Skin epidermis (tissue), 12 donors: ENCODE data around the gene VAPB.
"Not testable (repeated sequence)": the region's sequence is repeated elsewhere in the genome, so short reads cannot be mapped to it uniquely, and the experiment has no call there.

Experiments
- H3K27ac ChIP-seq, 21 experiments: fragments of 200-600 bp; sonication (generic) in 11 of 21; one replicate each; pipeline ENCODE4 v1.5.0; 2020; ENCODE audit warnings: mild to moderate bottlenecking in 3 of 21, inconsistent platforms in 2 of 21, moderate library complexity in 2 of 21
- H3K4me3 ChIP-seq, 7 experiments: fragments of 200-600 bp; sonication (generic) in 2 of 7; one replicate each; pipeline ENCODE4 v1.5.0; 2020; ENCODE audit warnings: inconsistent platforms in 2 of 7, mild to moderate bottlenecking in 2 of 7, moderate library complexity in 1 of 7

Gene VAPB, protein sequence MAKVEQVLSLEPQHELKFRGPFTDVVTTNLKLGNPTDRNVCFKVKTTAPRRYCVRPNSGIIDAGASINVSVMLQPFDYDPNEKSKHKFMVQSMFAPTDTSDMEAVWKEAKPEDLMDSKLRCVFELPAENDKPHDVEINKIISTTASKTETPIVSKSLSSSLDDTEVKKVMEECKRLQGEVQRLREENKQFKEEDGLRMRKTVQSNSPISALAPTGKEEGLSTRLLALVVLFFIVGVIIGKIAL

DNA sequence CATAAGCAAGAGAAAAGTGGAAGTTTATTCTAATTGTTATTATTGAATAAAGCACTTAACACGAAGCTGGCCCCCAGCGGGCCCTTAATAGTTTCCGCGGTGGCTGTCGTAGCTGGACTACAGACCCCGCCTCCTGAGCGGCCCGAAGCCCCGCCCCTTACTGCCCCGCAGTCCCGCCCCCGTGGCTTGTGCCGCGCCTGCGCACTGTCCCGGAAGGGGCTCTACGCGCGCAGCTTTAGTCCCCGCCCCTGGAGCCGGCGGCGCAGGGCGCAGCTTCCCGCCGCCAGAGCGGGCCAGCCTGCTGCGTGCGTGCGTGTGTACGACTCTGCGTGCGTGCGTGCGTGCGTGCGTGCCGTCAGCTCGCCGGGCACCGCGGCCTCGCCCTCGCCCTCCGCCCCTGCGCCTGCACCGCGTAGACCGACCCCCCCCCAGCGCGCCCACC, at the start of gene VAPB:
Gene VAPB, plus strand, starts transcription at position 348 of the 442 bp plus-strand sequence. CDS start 231 bp downstream, outside the sequence.
- peak within 1 kb of the TSS; percentile 88 to 99 (median 96) for H3K27ac ChIP-seq
- peak within 1 kb of the TSS; percentile 75 to 94 (median 85) for H3K4me3 ChIP-seq

DNA sequence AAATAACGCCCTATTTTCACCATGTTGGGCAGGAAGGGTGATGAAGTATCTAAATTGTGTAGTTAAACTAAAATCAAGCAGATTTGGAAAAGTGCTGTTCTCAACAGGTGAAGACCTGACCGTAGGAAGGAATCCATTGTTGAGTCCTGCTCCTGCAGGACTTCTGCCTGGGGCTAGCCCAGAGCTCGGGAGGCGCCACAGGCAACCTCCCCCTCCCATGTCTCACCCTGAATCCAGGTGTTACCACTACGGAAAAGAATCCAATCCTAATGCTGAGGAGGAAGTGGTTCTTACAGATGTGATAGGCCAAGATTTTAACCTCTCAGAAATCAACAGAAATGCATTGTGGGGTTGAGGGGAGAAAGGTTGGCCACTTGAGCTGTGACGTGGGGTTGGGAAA, 49.3 kb upstream of the VAPB start:
- Histone ChIP-seq H3K27ac (no peak overlapping the region), H3K4me3 (no peak overlapping the region)

DNA sequence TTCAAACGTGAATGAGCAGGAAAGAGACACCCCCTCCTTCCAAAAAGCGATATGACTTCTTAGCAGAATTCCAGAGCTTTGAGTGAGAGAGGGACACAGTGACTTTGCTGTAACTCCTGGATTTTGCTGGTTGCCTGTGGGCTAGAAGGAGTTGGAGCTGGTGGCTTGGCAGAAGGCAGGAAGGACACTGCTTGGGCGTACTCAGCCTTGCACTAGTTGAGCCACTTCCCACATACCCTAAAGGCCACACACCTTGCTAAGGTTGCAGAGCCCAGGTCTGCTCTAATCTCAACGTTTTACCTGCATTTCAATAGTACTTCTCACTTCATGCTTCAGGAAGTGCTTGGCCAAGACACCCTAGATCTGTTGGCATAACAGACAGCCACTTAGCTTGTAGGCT, 48.9 kb upstream of the VAPB start:
- H3K27ac ChIP-seq, result no peak overlapping the region
- H3K4me3 ChIP-seq, result no peak overlapping the region

DNA sequence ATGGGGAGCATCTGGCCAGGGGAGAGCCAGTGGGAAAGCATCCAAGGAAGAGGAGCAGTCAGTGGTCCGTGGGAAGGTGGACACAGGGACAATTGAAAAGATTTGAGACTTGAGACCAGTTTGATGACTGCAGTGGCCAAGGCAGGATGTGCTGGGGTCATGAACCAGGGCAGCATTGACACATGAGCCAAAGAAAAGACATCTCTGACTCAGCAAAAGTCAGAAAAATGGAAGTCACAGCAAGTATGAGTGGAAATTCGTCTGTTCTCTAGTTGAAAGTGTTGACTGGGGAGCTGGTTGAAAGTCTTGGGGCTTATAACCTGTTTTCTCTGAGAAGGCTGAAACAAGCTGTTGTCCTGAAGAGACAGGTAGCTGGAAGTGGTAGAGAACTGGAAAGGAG, 48.2 kb upstream of the VAPB start:
- no peak overlapping the region for H3K27ac ChIP-seq
- H3K4me3 ChIP-seq, result no peak overlapping the region

DNA sequence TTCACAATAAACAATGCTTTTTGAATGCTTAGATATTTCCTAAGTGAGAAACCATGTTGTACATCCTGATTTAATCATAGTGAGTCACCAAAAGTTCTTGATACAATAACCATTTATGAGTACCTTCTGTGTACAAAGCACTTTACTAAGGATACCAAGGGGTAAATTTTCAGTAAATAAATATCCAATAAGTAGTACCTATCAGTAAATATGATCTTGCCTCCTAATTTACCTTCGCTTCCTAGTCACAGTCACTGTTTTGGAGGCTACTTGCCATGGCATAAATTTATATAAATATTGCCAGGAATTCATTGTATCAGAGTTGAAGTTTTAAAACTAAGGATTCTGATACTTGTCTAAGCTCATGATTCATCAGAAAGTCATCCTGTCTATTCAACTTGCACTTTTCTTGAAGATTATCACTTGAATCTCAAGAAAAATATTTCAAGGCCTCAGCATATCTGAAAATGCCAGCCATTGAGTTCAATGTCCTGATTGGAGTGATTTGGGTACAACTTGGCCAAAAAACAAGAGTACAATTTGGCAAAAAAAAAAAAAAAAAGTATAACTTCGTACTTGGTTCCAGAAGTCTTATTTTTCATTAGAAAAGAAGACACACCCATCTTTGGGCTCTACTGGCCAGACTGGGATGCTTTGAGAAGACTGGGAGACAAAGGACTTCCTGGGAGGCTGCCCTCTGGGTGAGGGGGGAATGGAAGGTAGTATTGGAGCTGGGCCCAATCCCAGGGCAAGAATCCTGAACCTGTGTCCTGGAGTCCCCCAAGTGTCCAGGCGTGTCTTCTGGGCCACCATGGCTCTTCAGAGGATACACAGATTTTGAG, 46.7 kb upstream of the VAPB start:
- H3K27ac ChIP-seq, result no peak overlapping the region
- no peak overlapping the region for H3K4me3 ChIP-seq

DNA sequence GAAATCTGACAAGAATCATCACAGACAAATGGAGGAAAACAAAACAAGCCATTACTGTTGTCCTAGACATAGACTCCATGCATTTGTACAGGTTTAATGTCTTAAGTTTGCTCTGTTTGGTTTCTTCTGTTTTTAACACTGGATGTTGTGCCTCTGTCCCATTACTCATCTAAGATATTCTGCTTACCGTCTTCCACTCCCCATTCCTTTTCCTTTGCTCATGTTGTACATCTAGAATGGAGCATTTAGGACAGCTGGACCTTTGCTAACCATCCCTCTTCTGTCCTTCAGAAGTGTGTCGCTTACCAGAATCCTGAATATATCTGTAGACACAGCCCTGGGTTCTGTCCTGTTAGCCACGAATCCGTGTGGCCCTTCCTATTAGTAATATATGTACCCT, 44.3 kb upstream of the VAPB start:
- Histone ChIP-seq H3K4me3 (no peak overlapping the region), H3K27ac (no peak overlapping the region)

DNA sequence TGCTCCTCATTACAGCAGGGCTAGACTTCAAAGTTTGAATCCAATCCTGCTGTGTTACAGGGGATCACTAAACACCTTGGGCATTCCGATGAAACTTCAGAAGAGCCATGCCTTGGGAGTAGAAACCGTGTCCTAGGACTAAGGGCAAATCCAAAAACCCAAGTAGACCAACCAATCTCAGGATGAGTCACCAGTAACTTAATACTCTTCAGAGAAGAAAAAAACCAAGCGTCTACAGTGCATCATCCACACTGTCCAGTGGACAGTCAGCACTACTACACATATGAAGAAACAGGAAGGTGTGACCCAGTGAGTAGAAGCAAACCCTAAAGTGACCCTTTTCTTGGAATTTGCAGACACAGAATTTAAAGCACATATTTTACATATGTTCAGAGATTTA, 39.5 kb upstream of the VAPB start:
- Histone ChIP-seq H3K27ac (no peak overlapping the region), H3K4me3 (no peak overlapping the region)

DNA sequence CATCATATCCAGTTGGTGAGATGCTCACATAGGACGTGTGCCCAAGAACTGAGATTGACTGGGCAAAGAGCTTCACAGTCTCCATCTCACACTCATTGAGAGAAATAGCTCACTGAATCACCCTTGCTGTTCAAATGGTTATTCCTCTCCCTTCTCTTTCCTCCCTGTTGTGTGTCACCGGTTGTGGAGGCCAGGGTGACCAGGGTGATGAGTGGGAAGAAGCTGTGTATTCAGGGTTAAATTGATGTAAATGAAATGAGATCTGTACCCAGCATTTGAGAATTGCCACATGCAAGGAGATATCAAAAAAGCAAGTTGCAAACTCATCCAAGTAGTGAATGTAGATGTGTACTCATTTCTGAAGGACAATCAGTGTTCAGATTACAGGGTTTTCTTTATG, 36.6 kb upstream of the VAPB start:
- H3K27ac ChIP-seq, result no peak overlapping the region
- H3K4me3 ChIP-seq, result no peak overlapping the region

DNA sequence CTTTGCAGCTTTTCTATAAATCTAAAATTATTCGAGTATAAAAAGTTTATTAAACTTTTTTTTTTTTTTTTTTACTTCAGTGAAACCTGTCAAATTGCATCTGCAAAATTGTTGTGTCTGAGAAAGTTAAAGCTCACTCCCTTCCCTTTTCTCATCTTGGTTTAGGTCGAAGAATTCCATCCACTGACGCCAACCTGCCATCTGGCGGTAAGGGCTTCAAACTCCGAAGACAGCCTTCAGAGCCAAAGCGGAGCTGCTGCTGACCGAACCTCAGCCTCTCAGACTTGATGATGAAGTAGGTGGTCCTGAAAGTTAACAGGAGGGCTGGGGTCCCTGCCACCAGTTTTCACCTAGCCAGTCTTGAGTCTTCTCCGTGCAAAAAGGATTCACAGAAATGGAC, 29.6 kb upstream of the VAPB start:
- no peak overlapping the region for H3K4me3 ChIP-seq

DNA sequence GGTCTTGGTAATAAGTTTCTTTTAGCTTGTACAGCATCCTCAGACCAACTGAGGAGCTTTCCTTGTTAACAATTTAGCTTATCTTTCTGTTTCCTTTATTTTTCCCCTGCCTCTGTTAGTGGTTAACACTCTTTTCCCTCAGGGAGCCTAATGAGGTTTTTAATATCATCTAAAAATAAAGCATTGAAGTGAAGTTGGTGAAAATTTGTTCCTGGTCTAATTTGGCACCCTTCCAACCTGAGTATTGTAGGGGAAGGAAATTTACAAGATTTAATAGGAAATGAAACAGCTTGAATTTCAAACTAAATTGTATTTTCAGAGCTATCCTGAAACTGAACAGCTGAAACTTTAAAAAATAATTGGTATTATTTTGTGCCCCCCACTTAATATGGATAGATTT, 28.1 kb upstream of the VAPB start:
- Histone ChIP-seq H3K27ac (peak overlapping the region in 4 of 21 experiments; percentile 12 to 30 (median 16)), H3K4me3 (no peak overlapping the region)

More for the DNA sequence above, 29.6 kb upstream of the VAPB start:
- no peak overlapping the region for H3K27ac ChIP-seq

DNA sequence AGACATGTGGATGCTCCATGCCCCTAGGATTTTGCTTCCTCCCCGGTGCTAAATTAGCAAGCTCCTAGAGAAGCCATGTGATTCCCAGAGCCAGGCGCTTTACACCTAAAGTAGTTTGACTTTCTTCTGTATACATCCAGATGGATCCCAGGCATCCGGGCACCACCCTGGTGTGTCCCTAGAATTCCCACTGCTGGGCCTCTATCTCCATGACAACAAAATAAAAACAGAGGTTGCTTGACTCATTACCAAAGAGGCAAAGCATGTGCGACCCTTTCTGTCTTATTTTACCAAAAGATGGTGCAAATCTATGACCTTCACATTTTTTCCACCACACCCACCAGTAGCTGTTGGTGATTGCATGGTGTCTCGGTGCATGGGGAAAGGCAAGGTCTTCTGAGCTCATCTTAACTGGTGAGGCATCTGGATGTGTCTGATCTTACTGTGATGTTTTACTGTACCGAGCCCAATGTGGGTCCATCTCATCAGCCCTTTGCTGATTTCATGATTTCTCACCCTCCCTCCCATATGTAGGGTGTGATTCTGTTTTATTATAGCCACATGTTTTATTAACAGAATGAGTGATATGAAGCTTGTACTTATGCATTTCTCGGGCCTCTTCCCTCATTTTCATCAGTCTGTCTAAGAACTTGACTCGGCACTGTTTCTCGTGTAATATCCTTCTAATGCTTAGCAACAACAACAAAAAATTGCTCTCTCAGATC, 27.4 kb upstream of the VAPB start:
- peak overlapping the region in 4 of 21 experiments; percentile 12 to 30 (median 16) for H3K27ac ChIP-seq
- no peak overlapping the region for H3K4me3 ChIP-seq

DNA sequence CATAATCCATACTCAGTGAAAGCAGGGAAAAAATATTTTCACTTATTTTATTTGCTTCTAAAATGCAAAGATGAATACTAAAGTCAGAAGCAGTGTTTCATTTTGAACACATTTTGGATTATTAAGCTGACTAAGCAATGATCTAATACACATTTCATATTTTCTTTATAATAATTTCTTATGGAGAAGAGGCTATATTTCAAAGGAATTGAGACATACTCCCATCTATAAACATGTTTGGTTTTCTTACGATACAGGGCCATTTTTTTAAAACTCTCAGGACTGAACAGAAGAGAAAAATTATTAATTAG, 26.9 kb upstream of the VAPB start:
- no peak overlapping the region for H3K27ac ChIP-seq
- no peak overlapping the region for H3K4me3 ChIP-seq

DNA sequence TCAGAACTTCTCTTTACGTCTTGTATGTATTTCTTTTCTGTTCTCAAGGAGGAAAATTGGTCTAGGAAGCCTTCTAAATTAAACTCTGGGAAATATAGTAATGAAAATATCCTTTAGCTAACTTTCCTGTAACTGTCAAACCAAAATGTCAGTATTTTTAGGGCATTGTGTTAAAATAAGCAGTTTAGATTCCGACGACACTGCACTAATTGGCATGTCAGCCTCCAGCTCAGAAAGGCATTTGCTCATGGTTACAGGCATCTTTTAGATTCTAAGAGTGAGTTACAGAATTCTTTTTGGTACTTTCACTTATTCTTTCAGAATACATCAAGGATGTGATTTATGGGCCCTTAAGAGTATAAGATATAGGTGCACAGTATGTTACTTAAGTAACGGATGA, 26.1 kb upstream of the VAPB start:
- H3K27ac ChIP-seq, result no peak overlapping the region
- no peak overlapping the region for H3K4me3 ChIP-seq

DNA sequence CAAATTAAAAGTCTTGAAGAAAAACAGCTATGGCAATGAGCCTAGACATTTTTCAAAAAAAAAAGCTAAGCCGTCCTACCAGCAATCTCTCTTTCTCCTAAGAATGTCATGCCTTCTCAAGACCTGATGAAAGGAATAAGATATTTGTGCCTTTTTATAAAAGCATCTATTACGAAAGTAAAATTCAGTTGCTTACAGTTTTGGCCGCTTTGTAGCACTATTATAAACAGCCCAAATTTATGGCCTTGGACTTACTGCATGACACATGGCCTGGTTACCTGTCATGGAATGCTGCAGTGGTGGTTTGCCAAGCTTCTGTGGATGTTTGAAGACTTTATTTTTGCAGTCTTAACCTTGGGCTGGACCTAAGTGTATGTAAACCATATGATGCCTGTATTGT, 22.2 kb upstream of the VAPB start:
- Histone ChIP-seq H3K4me3 (no peak overlapping the region), H3K27ac (no peak overlapping the region)

DNA sequence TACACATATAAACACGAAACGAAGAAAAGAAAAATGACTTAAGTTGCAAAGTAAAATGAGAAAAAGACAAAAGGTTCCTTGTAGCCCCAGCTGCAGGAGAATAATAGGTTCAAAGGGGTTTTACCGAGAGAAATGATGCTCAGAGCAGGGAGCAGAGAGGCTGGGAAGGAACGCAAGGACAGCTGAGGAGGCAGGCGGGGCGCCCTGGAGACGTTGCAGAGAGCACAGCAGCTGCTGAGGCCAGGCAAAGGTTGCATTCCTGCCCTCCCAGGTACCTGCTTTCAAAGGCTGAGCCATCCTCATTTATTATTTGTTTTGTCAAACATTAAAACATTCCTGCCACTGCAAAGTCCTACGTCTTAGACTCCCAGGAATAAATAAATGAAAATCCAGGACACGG, 16.2 kb upstream of the VAPB start:
- H3K27ac ChIP-seq, result no peak overlapping the region
- H3K4me3 ChIP-seq, result no peak overlapping the region

DNA sequence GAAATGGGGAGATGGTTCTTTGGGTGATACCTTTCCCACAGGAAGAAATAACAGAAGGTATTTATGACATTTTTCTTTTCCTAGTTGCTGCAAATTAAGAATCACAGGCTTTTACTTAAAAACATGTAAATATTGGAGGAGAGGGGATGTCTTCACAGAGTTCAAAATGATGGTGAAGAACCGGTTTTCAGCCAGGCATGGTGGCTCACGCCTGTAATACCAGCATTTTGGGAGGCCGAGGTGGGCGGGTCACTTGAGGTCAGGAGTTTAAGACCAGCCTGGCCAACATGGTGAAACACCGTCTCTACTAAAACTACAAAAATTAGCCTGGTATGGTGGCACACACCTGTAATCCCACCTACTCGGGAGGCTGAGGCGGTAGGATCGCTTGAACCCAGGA, 15.7 kb upstream of the VAPB start:
- not testable (repeated sequence) for H3K4me3 ChIP-seq, H3K27ac ChIP-seq

DNA sequence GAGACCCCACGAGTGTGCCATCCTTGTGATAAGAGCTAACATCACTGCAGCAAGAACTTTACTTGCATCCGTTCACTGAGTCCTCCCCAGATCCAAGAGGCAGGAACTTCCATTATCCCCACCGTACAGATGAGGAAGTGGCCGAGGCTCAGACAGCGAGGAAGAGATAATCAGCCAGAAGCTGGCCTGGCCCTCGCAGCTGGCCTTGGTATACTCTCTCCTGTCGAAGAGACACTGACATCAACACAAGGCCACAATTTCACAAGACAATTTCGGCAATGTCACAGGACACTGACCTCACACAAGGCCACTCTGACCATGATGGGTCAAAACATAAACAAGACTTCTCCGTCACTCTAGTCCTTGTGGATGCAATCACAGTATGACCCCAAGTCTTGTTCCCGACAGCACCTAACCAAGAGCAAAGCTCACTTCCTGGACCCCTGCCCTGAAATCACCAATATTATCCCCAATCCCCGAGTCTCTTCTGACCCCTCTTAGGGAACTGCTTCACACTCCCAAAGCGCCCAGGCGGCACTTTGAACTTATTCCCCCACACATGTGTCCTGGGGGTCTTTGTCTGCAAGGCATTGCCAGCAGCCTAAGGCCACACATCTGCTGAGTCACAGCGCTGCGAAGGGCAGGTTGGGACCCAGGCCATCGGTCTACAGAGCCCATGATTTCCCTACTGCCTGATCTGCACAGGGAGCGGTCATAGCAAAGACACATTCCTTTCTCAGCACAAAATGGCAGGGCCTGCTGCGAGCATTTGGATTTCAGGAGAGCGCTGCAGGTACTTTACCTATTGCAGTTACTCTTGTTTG, 14.8 kb upstream of the VAPB start:
- Histone ChIP-seq H3K27ac (no peak overlapping the region), H3K4me3 (no peak overlapping the region)

DNA sequence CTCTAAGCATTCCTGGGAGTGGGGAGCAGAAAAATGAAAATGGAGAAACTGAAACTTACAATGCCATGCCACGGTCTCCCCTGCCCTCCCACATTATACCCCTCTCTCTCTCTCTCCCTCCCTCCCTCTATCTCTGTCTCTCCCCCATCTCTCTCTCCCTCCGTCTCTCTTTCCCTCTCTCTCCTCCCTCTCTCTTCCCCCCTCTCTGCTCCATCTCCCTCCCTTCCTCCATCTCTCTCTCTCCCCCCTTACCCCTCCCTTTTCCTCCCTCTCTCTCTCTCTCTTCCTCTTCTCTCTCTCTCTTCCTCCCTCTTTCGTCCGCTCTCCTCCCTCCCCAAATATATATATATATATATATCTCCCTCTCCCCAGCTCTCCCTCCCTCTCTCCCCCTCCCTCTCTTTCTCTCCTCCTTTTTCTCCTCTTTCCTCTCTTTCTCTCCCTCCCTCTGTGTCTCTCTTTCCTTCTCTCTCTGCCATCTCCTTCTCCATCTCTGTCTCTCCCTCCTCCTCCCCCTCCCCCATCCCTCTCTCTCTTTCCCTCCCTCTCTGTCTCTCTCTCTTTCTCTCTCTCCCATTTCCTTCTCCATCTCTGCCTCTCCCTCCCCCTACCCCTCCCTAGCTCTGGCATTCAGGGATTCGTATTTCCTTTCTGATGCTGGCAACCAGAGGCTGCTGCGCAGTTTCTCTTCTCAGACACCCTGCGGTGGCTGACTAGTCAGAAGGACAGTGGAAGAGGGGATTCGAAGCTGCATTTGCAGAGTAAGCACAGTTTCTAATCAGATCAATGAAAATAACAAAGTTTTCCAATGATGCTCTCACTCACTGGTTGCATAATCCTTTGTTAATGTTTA, 13.9 kb upstream of the VAPB start:
- Histone ChIP-seq H3K27ac (no peak overlapping the region), H3K4me3 (no peak overlapping the region)

DNA sequence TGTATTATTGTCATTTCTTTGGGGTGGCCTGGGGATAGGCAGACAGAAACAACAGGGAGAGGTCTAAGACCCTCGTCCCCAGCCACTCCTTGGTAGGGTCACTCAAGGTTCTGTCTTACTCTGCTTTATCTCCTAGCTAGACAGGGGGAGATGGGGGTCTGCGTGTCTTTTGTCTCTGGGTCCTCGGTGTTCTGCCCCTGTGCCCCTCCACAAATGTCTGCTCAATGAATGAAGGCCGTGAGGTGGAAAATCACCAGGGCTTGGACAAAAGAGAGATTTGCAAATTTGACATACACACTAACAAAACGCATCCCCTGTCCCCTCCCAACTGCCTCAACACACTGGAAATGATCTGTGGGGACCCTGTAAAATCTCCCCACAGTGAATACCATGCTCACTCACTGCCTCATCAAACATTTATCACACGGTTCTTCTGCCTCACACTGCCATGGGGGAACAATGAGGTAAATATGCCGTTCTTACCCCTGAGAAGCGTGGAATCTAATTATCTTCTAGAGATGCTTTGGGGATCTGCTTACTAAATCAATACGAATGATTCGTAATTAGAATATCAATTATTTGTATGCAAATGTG, 13.2 kb upstream of the VAPB start:
- no peak overlapping the region for H3K4me3 ChIP-seq

More for the DNA sequence above, 13.2 kb upstream of the VAPB start:
- H3K27ac ChIP-seq, result no peak overlapping the region
